GM21423 (cell line): Measurements from ENCODE around the gene CSF1.
"Not testable (repeated sequence)": the region's sequence is repeated elsewhere in the genome, so short reads cannot be mapped to it uniquely, and the experiment has no call there.

Experiments used
- ATAC-seq: cut with Tn5 transposase; IDR thresholded peaks from one replicate; pipeline ENCODE4 v1.9.1; 2021; ENCODE audit warnings: mild to moderate bottlenecking, moderate library complexity; ENCODE audit not compliant: unreplicated experiment

CSF1 gene

DNA sequence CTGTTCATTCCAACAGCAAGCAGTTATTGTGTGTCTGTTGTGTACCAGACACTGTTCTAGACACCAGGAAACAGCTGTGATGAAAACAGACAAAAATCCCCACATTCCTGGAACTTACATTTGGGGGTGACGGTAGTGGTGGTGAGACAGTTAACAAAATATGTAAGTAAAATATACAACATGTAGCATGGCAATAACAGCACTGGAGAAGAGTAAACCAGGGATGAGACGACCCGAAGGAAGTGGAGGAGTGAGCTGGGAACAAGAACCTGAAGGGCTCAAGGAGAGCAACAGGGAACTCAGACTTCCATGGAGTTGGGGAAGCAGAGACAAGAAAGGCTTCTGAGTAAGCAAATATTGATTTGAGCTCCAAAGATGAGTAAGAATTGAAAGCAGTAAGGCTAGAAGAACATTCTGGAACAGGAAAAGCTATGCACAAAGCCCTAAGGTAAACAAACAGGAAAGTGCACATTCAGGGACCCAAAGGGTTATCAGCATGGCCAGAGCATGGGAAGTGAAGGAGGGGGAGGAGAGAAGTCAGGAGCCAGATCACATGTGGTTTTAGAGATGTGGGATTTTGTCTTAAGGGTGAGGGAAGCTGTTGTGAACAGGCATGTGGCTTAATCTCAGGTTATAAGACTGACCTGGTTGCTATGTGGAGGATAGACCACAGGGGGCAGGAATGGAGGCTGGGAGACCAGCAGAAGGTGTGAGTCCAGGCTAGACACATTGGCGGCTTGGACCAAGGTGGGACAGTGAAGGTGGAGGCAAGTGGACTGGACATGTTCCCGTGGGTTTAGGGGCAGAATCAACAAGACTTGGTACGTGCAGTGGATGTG, 7.3 kb downstream of the CSF1 start:
- no peak for ATAC-seq

DNA sequence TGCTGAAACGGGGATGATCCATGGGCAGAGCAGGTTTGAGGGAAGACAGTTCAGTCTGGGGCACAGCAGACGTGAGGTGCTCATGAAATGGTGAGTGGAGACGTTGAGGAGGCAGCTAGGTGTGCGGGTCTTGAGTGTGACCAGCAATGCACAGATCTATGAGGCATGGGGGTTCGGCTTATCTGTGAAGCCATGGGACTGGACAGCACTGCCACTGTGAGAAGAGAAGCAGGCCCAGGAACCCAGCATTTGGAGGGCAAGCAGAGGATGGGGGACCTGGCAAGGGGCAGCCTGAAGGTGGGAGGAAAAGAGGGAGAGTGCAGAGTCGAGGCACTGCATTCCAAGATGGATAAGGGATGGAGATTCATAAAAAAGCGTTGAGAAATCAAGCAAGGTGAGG, 8.0 kb downstream of the CSF1 start:
- no peak for ATAC-seq

DNA sequence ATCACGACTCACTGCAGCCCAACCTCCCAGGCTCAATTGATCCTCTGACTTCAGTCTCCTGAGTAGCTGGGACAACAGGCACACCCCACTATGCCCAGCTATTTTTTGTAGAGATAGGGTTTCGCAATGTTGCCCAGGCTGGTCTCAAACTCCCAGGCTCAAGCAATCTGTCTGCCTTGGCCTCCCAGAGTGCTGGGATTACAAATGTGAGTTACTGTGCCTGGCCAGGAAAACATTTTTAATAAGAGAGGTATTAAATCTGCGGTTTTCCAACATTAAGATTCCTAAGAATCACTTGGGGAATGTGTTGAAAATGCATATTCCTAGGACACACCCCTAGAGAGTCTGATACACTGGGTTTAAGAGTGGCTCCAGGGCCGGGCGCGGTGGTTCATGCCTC, 8.7 kb downstream of the CSF1 start:
- no peak for ATAC-seq

DNA sequence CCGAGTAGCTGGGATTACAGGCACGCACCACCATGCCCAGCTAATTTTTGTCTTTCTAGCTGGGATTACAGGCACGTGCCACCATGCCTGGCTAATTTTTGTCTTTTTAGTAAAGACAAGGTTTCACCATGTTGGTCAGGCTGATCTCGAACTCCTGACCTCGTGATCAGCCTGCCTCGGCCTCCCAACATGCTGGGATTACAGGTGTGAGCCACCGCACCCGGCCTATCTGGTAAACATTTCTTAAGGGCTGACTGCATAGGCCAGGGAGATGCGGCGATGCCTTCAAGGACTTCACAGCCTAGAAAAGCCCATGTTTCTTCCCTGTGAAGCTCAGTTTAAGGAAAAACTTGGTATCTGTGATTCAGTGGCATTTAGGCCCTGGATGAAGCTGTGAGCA, 9.7 kb downstream of the CSF1 start:
- ATAC-seq = not testable (repeated sequence)

DNA sequence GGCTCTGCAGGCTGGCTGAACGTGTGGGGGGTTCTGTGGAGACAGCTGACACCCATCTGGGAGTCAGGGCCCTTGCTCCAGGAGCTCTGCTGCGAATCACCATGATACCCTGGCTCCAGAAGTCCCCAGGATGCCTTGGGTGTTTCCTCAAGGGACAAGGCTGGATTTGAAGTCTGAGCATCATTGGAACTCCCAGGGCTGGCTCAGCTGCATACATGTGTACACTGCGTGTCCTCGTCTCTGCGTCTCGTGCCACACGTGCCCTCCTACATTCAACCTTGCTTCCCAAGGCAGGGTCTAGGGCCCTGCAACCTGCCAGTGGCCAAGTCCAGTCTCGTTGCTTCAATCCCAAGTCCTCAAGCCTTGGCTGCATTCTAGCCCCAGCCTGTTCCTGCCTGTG, 11.7 kb downstream of the CSF1 start:
- no peak for ATAC-seq

DNA sequence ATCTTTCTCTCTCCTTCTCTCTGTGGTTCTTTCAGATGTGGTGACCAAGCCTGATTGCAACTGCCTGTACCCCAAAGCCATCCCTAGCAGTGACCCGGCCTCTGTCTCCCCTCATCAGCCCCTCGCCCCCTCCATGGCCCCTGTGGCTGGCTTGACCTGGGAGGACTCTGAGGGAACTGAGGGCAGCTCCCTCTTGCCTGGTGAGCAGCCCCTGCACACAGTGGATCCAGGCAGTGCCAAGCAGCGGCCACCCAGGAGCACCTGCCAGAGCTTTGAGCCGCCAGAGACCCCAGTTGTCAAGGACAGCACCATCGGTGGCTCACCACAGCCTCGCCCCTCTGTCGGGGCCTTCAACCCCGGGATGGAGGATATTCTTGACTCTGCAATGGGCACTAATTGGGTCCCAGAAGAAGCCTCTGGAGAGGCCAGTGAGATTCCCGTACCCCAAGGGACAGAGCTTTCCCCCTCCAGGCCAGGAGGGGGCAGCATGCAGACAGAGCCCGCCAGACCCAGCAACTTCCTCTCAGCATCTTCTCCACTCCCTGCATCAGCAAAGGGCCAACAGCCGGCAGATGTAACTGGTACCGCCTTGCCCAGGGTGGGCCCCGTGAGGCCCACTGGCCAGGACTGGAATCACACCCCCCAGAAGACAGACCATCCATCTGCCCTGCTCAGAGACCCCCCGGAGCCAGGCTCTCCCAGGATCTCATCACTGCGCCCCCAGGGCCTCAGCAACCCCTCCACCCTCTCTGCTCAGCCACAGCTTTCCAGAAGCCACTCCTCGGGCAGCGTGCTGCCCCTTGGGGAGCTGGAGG, 12.7 kb downstream of the CSF1 start:
- ATAC-seq = no peak

DNA sequence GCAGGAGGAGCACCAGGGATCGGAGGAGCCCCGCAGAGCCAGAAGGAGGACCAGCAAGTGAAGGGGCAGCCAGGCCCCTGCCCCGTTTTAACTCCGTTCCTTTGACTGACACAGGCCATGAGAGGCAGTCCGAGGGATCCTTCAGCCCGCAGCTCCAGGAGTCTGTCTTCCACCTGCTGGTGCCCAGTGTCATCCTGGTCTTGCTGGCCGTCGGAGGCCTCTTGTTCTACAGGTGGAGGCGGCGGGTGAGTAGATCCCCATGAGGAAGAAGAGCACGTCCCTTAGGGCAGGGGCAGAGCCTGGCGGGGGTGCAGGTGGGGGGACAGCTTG, 13.3 kb downstream of the CSF1 start:
- no peak for ATAC-seq

DNA sequence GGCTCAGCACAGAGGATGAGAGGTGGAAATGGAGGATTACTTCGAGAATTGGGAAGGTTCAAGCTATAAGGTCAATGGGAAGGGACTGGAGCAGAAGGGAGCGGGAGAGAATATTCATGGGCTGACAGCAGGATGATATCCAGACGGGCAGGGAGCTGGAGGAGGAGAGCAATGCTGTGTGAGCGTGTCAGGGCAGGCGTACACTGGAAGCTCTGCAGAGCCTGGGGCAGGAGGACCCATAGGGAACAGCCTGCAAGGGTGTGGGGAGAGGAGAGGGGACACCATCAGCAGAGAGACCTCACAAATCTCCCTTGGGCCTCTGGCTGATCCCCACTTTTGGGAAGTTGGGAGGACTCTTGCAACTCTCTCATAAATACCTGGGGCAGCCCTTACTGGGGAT, 13.7 kb downstream of the CSF1 start:
- no peak for ATAC-seq

DNA sequence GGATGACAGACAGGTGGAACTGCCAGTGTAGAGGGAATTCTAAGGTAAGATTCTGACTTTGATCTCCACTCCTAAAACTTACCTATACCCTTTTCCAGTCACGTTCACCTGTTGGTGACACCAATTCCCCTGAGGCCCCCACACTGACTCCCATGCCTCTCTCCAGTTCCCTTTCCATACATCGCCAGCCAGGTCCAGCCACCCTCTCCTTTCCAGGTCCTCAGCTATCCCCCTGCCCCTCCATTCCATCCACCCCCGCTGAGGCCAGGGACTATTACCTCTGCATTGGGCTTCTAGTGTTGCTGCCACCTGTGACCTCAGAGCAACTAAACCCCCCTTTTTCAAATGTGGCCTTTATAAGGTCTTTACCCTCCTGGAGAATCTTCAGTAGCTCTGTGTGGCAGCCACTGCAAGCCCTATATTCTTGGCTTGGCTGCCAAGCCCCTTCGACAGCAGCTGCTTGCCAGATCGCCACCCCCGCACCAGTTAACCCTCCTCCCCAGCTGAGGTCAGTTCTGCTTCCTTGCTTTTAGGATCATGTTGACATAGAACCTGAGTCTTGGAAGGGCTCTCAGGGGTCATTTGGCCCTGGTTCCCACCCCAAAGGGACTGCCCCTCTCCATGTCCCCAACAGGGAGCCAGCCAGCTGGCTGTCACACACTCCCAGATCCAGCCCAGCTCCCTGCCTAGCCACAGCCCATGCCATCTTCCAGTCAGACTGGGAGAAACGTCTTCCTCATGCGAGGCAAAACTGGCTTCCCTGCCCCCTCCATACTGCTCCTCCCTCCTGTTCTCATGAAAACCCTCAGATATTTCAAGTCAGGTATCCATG, 14.7 kb downstream of the CSF1 start:
- ATAC-seq = no peak

DNA sequence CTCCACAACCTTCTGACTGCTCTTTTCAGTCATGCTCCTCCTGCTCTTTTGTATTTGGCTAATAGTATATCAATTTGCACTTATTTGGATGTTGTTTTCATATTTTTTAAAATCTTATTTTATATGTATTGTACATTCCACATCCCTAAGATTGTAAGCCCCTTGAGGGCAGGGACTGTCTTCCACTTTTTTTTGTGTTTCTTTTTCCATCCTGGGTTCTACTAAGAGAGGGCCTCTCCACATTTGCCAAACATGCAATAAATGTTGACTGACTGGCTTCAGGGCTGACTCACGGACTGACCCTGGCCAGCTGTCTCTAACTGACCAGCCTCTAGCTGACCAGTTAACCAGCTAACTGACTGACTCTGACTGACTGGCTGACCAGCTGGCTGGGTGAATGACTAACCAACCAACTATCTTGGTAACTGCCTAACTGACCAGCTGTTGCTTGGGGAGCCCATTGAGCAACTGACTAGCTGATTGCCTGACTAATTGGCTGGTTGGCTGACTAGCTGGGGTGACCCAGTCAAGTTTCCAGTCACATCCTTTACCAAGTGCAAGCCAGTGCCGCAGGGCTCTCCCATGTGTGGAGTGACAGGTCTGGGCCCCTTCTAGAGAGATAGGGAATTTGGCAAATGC, 16.1 kb downstream of the CSF1 start:
- ATAC-seq = no peak

DNA sequence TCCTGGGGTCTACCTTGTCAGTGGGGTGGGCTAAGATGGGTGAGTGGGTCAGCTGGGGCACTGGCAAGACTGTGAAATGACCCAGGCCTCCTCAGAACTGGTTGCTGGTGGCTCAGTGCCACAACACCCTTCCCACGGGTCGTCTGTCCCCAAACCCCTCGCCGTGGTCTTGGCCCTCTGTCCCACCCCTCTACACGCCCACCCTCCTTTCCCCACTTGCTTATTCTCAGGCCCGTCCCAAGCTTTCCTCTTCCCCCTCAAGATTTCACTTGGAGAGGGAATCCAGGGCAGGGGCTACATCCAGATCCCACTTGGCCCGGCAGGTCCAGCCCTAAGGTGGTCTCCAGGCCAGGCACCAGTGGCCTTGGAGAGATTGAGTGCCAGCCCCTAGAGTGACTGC, 16.7 kb downstream of the CSF1 start:
- ATAC-seq = no peak

DNA sequence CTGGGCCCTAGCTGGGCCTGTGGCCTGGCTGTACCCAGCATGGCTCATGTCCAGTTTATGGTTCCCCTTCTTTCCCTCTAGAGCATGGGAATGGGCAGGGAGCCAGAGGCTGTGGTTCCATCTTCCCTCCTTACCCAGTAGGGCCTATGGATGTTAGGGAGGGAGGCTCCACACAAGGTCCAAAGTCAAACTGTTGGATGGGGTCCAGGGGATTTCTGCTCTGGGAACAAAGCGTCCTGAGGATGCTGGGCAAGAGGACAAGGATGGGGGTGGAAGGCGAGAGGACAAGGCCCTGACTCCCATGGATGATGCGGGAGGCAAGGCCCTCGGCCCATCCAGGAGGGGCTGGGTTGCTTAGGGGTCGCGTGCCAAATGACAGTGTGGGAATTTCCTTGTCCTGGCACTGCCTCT, 17.3 kb downstream of the CSF1 start:
- ATAC-seq = no peak

DNA sequence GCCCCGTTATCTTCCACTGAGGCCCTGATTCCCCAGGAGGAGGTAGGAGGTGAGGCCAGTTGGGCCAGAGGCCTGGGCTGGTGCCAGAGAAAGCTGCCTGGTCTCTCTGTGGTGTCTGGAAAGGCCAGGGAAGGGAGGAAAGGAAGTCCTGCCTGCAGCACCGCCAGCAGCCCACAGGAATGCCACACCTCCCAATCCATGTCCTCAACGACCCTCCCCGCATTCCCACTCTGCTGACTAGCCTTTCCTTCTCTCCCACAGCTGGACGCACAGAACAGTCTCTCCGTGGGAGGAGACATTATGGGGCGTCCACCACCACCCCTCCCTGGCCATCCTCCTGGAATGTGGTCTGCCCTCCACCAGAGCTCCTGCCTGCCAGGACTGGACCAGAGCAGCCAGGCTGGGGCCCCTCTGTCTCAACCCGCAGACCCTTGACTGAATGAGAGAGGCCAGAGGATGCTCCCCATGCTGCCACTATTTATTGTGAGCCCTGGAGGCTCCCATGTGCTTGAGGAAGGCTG, 18.0 kb downstream of the CSF1 start:
- no peak for ATAC-seq

DNA sequence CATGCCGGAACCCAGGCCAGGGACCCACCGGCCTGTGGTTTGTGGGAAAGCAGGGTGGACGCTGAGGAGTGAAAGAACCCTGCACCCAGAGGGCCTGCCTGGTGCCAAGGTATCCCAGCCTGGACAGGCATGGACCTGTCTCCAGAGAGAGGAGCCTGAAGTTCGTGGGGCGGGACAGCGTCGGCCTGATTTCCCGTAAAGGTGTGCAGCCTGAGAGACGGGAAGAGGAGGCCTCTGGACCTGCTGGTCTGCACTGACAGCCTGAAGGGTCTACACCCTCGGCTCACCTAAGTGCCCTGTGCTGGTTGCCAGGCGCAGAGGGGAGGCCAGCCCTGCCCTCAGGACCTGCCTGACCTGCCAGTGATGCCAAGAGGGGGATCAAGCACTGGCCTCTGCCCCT, 18.5 kb downstream of the CSF1 start:
- no peak for ATAC-seq

DNA sequence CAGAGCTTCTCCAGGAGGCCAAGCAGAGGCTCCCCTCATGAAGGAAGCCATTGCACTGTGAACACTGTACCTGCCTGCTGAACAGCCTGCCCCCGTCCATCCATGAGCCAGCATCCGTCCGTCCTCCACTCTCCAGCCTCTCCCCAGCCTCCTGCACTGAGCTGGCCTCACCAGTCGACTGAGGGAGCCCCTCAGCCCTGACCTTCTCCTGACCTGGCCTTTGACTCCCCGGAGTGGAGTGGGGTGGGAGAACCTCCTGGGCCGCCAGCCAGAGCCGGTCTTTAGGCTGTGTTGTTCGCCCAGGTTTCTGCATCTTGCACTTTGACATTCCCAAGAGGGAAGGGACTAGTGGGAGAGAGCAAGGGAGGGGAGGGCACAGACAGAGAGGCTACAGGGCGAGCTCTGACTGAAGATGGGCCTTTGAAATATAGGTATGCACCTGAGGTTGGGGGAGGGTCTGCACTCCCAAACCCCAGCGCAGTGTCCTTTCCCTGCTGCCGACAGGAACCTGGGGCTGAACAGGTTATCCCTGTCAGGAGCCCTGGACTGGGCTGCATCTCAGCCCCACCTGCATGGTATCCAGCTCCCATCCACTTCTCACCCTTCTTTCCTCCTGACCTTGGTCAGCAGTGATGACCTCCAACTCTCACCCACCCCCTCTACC, 19.1 kb downstream of the CSF1 start:
- ATAC-seq = no peak

DNA sequence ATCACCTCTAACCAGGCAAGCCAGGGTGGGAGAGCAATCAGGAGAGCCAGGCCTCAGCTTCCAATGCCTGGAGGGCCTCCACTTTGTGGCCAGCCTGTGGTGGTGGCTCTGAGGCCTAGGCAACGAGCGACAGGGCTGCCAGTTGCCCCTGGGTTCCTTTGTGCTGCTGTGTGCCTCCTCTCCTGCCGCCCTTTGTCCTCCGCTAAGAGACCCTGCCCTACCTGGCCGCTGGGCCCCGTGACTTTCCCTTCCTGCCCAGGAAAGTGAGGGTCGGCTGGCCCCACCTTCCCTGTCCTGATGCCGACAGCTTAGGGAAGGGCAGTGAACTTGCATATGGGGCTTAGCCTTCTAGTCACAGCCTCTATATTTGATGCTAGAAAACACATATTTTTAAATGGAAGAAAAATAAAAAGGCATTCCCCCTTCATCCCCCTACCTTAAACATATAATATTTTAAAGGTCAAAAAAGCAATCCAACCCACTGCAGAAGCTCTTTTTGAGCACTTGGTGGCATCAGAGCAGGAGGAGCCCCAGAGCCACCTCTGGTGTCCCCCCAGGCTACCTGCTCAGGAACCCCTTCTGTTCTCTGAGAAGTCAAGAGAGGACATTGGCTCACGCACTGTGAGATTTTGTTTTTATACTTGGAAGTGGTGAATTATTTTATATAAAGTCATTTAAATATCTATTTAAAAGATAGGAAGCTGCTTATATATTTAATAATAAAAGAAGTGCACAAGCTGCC, 19.8 kb downstream of the CSF1 start:
- ATAC-seq = no peak

DNA sequence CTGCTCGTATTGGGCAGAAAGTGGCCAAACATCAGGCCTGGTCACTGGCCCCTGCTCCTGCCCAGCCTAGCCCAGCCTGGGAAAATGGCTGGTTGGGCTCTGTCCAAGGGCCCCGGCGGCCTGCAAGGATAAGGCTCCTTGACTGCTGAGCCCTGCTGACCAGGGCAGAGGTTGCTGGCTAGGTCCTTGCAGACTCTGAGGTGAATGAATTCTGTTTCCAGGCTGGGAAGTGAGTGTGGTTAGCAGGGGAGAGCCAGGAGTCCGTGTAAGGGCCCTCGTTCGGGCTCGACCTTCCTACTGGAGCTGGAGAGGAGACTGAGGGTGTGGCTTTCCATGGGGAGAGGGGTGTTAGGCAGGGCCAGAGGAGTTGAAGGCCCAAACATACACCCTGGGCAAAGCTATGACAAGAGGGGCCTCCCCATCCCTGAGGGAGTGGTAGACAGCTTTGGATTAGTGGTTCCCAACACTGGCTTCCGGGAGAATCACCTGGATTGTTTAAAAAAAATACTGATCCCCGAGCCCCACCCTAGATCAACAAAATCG, 20.6 kb downstream of the CSF1 start:
- no peak for ATAC-seq

DNA sequence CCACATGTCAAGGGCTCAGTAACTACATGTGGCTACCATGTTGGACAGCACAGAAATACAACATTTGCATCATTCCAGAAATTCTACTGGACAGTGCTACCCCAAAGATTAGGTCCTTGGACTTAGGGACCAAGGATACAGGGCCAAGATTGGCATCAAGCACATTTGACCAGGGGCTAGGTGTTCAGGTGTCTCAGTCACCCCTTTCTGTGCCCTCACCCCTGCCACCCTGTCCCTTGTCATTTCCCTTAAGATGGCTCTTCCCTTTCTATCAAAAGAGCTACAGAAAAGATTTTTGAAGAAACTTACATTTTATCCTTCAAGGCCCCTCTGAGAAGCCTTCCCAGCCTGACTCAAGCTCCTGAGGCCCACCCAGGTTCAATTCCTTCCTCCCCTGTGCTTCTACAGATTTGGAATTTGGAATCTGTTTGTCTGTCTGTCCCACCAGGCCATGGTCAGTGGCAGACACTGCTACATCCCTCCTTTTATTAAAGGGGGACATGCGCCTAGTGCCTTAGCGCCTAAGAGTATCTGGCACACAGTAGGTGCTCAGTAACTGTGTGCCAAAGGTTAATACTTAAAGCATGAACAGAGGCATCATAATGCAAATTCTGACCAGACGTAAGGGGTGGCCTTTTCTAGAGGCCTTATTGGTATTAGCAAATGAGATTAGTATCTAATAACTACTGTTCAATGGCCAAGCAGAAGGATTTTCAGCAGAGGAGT, 21.4 kb downstream of the CSF1 start:
- no peak for ATAC-seq

DNA sequence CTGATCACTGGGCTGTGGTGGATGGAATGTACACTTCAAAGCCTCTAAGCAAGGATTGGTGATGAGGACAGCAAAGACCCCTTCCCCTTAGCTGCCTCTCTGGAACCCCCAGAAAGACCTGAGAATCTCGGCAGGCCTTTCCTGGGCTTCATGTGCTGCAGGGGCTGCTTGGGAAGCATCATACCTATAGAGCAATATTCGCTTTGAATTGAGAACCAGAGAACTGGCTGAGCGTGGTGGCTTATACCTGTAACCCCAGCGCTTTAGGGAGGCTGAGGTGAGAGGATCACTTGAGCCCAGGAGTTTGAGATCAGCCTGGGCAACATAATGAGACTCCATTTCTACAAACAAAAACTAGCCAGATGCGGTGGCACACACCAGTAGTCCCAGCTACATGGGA, 22.0 kb downstream of the CSF1 start:
- ATAC-seq = no peak
